Kidney epithelial cell (primary cell): ENCODE measurements around the gene RPL38. TPM values are rescaled to one million over a fixed set of nuclear protein-coding genes. Genes with fewer than 3 reads are reported as not detected.

Experiments used
- DNase-seq: peaks from one replicate; pipeline ENCODE4 v3.0.0-alpha.2; 2010; ENCODE audit warnings: low read depth
- H3K27me3 ChIP-seq: 2 replicates; pipeline ENCODE4 v1.6.0; 2011; ENCODE audit warnings: low read length; ENCODE audit not compliant: control insufficient read depth, insufficient read depth
- H3K36me3 ChIP-seq: 2 replicates; pipeline ENCODE4 v1.5.1; 2011; ENCODE audit warnings: low read length; ENCODE audit not compliant: control insufficient read depth, insufficient read depth
- H3K4me3 ChIP-seq: 2 replicates; pipeline ENCODE4 v1.5.1; 2011; ENCODE audit warnings: low read depth, mild to moderate bottlenecking, control low read depth, low read length
- total RNA-seq: library from RNA; depleted of rRNA; stranded (reverse); fragments of >200 nt; gene quantifications from 2 replicates; pipeline ENCODE4 v1.2.3, GENCODE V29; 2015
- TF ChIP-seq, protein P1 (sequence below): IDR thresholded peaks from 2 replicates; pipeline ENCODE4 v1.5.1; 2011; ENCODE audit warnings: mild to moderate bottlenecking, moderate library complexity, low read length, control low read depth, inconsistent platforms; ENCODE audit not compliant: insufficient read depth, poor library complexity, severe bottlenecking

The RPL38 gene
- total RNA-seq, 1 donor from 2014 or later = 487 TPM

DNA sequence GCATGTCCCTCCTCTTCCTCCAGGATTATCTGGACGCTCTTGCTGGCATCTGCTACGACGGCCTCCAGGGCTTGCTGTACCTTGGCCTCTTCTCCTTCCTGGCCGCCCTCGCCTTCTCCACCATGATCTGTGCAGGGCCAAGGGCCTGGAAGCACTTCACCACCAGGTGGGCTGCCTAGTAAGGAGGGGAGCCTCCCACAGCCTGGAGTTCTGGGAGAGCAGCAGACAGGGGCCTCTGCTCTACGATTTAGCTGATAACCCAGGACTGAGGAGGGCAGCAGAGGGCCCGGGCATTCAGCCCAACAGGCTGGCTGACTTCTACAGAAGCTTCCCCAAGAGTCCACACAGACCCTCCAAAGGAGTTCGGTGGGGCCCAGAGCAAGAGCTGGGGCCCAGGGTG is 48.7 kb downstream of the RPL38 start:
- Histone ChIP-seq H3K36me3 (no peaks in the 10 kb centered on the region), H3K27me3 (no peaks in the 10 kb centered on the region), H3K4me3 (no peak overlapping the region)
- TF ChIP-seq, protein P1, sequence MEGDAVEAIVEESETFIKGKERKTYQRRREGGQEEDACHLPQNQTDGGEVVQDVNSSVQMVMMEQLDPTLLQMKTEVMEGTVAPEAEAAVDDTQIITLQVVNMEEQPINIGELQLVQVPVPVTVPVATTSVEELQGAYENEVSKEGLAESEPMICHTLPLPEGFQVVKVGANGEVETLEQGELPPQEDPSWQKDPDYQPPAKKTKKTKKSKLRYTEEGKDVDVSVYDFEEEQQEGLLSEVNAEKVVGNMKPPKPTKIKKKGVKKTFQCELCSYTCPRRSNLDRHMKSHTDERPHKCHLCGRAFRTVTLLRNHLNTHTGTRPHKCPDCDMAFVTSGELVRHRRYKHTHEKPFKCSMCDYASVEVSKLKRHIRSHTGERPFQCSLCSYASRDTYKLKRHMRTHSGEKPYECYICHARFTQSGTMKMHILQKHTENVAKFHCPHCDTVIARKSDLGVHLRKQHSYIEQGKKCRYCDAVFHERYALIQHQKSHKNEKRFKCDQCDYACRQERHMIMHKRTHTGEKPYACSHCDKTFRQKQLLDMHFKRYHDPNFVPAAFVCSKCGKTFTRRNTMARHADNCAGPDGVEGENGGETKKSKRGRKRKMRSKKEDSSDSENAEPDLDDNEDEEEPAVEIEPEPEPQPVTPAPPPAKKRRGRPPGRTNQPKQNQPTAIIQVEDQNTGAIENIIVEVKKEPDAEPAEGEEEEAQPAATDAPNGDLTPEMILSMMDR = no peak
- no peak for DNase-seq

DNA sequence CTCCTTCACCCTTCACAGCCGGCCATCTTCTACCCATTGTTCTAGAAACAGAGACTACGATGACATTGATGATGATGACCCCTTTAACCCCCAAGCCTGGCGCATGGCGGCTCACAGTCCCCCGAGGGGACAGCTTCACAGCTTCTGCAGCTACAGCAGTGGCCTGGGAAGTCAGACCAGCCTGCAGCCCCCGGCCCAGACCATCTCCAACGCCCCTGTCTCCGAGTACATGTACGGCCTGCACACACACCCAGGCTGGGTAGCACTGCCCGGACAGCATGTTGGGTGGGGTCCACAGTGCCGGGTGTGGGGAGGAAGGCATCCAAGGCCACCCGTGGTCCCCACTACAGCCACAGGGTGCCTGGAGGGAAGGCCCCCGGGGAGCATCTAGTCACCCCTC is 49.6 kb downstream of the RPL38 start:
- Histone ChIP-seq H3K36me3 (no peaks in the 10 kb centered on the region), H3K4me3 (no peak overlapping the region), H3K27me3 (no peaks in the 10 kb centered on the region)
- no peak for DNase-seq
- TF ChIP-seq, protein P1 = no peak

DNA sequence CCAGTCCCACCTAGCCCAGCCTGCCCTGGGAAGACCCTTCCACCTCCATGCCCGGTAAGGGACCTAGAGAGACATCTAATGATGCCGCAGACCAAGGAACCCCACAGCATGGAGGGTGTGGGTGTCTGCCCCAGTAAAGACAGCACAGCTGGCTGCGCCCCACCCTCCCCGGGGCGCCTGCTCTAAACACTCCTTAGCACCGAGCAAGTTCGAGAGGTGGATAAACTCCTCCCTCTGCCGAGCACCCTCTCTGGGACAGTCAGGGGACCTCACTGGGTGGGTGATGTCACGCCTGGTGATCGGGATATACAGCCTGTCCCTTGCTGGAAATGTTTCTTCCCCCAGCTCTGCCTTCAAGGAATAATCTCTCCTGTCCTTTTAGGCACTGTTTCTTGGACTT is 53.8 kb downstream of the RPL38 start:
- Histone ChIP-seq H3K4me3 (no peak overlapping the region), H3K36me3 (no peaks in the 10 kb centered on the region), H3K27me3 (peaks cover 17% of the 10 kb centered on the region)
- TF ChIP-seq, protein P1 = no peak
- DNase-seq = no peak

DNA sequence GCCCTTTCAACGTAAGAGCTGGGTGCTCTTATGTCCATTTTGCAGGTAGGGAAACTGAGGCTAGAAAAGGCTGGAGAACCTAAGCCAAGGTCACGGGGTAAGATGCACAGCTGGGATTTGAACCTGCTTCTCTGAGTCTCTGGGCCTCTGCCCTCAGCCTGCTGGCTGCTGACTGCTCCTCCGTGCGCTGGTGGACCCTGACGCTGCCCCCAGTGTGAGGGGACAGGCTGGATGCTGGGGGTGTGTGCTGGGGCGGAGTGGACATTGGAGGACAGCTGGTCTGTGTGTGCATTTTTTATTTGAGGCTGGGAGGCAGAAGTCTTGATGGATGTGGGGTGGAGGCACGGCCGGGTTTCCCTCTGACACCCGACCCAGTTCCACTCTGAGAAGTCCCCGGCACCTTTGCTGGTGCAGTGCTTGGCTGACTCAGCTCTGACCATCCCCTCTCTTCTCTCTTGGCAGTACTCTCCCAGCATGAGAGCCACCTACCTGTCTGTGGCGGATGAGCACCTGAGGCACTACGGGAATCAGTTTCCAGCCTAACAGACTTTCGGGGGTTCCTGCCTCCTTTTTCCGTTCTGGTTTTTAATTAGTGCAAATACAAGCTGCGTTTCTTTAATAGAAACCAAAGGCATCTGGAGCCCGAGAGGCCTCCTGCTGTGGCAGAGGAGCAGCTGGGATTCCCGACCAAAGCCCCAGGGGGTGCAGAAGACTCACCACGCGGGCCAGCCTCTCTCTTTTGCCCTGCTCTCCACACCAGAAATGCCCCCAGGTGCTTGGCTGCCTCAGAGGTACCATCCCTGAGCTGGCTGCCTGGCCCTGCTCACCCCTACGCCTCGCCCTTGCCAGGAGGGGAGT is 56.4 kb downstream of the RPL38 start:
- no peak for DNase-seq
- TF ChIP-seq, protein P1 = no peak

More for the DNA sequence above, 56.4 kb downstream of the RPL38 start:
- peaks cover 20% of the 10 kb centered on the region for H3K27me3 ChIP-seq
- no peaks in the 10 kb centered on the region for H3K36me3 ChIP-seq
- no peak overlapping the region for H3K4me3 ChIP-seq

Other genes starting within 250 kb of the RPL38 start
- 1.1 and 1.8 TPM in 2 replicates for gene TTYH2, start 9.9 kb downstream of the RPL38 start, total RNA-seq
- not detected in 2 replicates for gene DNAI2, start 70.6 kb downstream of the RPL38 start, total RNA-seq
- gene KIF19, start 122.5 kb downstream of the RPL38 start, total RNA-seq = not detected in 2 replicates
- gene BTBD17, start 158.2 kb downstream of the RPL38 start, total RNA-seq = not detected in 2 replicates
- not detected in 2 replicates for gene GPR142, start 163.8 kb downstream of the RPL38 start, total RNA-seq
- gene GPRC5C, start 228.4 kb downstream of the RPL38 start, total RNA-seq = 74.7 and 80.3 TPM in 2 replicates